ENCODE results near the gene MYCBPAP.
A peak's percentile ranks its signal among the peaks of the same experiment; 100 is the strongest.

MYCBPAP gene

GRCh38 chr17:50507871-50508572 lies at the start of gene MYCBPAP:
Gene MYCBPAP, plus strand, starts transcription at chr17:50508439. Its CDS starts 236 bp downstream, at chr17:50508675.
- peak; percentile 22 to 68 for DNase-seq (ENCODE audit: low read depth in 2 of 2)

- DNase-seq (ENCODE audit: low read depth in 2 of 2): no peak
Measured at GRCh38 chr17:50458701-50459676, 49.2 kb upstream of the MYCBPAP start.

GRCh38 chr17:50459756-50460155 lies 48.5 kb upstream of the MYCBPAP start:
- no peak for DNase-seq (ENCODE audit: low read depth in 2 of 2)

- no peak for DNase-seq (ENCODE audit: low read depth in 2 of 2)
Measured at GRCh38 chr17:50460831-50461526, 47.3 kb upstream of the MYCBPAP start.

- DNase-seq (ENCODE audit: low read depth in 2 of 2): no peak
Measured at GRCh38 chr17:50461550-50462132, 46.6 kb upstream of the MYCBPAP start.

GRCh38 chr17:50462446-50462845 lies 45.8 kb upstream of the MYCBPAP start:
- DNase-seq (ENCODE audit: low read depth in 2 of 2): no peak

- no peak for DNase-seq (ENCODE audit: low read depth in 2 of 2)
Measured at GRCh38 chr17:50464121-50464520, 44.1 kb upstream of the MYCBPAP start.

- no peak for DNase-seq (ENCODE audit: low read depth in 2 of 2)
Measured at GRCh38 chr17:50464736-50465135, 43.5 kb upstream of the MYCBPAP start.

- DNase-seq (ENCODE audit: low read depth in 2 of 2): no peak
Measured at GRCh38 chr17:50465171-50465570, 43.1 kb upstream of the MYCBPAP start.

GRCh38 chr17:50465635-50466034 lies 42.6 kb upstream of the MYCBPAP start:
- no peak for DNase-seq (ENCODE audit: low read depth in 2 of 2)

GRCh38 chr17:50466371-50467113 lies 41.7 kb upstream of the MYCBPAP start:
- DNase-seq (ENCODE audit: low read depth in 2 of 2): no peak

- DNase-seq (ENCODE audit: low read depth in 2 of 2): no peak
Measured at GRCh38 chr17:50467114-50467854, 41.0 kb upstream of the MYCBPAP start.

GRCh38 chr17:50467855-50468303 lies 40.4 kb upstream of the MYCBPAP start:
- no peak for DNase-seq (ENCODE audit: low read depth in 2 of 2)

GRCh38 chr17:50468304-50469207 lies 39.7 kb upstream of the MYCBPAP start, which contains the start of gene CHAD:
Gene CHAD, minus strand, starts transcription at chr17:50468880. Its CDS starts 67 bp downstream, at chr17:50468813.
- DNase-seq (ENCODE audit: low read depth in 2 of 2): no peak

- DNase-seq (ENCODE audit: low read depth in 2 of 2): no peak
Measured at GRCh38 chr17:50469208-50469605, 39.0 kb upstream of the MYCBPAP start.

GRCh38 chr17:50469671-50470305 lies 38.5 kb upstream of the MYCBPAP start:
- DNase-seq (ENCODE audit: low read depth in 2 of 2): no peak

- DNase-seq (ENCODE audit: low read depth in 2 of 2): no peak
Measured at GRCh38 chr17:50470426-50470825, 37.8 kb upstream of the MYCBPAP start.

All from stimulated activated CD4-positive, alpha-beta T cell treated with anti-CD3 and anti-CD28 coated beads, Interleukin-1b, Interleukin-23, amount 100 ng/mL, for 4 hours (primary cell).